PC-9 (cell line): ENCODE data around the gene SAMD14. TPM values are rescaled to one million over a fixed set of nuclear protein-coding genes. Genes with fewer than 3 reads are reported as not detected.

Experiments used
- BruUV-seq: library from RNA; stranded (reverse); fragments of 400-500 nt; replicated peaks from 2 replicates; lab custom pipeline; 2021; lab: Mats Ljungman, UMichigan
- CTCF ChIA-PET: fragments of 300-600 bp; sonication (Branson Sonifier 250); formaldehyde crosslinking; loops from one replicate; lab custom pipeline; 2022; ENCODE audit warnings: antibody characterized with exemption; lab: Charles Lee
- POLR2A ChIA-PET: fragments of 300-600 bp; sonication (Branson Sonifier 250); formaldehyde crosslinking; loops from one replicate; lab custom pipeline; 2022; ENCODE audit warnings: antibody characterized with exemption; ENCODE audit not compliant: unreplicated experiment; lab: Charles Lee
- DNase-seq, 2 experiments: peaks; one replicate each; pipeline versions ENCODE4 v3.0.0 to v3.0.0-alpha.2; 2015 to 2022; ENCODE audit warnings: mixed read lengths in 1 of 2
- H2AFZ ChIP-seq: fragments of 200-600 bp; sonication (generic); 2 replicates; pipeline ENCODE4 v1.8.1; 2017; ENCODE audit warnings: antibody characterized with exemption
- H3F3A ChIP-seq: fragments of 200-600 bp; sonication (generic); 2 replicates; pipeline ENCODE4 v1.8.1; 2017; ENCODE audit warnings: antibody characterized with exemption, mild to moderate bottlenecking, low read depth; ENCODE audit not compliant: insufficient read depth
- H3K27ac ChIP-seq: fragments of 200-600 bp; sonication (generic); 2 replicates; pipeline ENCODE4 v1.6.1; 2016; ENCODE audit warnings: mixed run types
- H3K27me3 ChIP-seq: fragments of 200-600 bp; sonication (generic); 2 replicates; pipeline ENCODE4 v1.6.1; 2016; ENCODE audit warnings: low read depth, mixed run types; ENCODE audit not compliant: insufficient read depth
- H3K36me3 ChIP-seq: fragments of 200-600 bp; sonication (generic); 2 replicates; pipeline ENCODE4 v1.6.1; 2016; ENCODE audit warnings: low read depth, mixed run types
- H3K4me1 ChIP-seq: fragments of 200-600 bp; sonication (generic); replicated peaks from 2 replicates; pipeline ENCODE4 v1.6.1; 2016; ENCODE audit warnings: mixed run types; ENCODE audit not compliant: insufficient read depth
- H3K4me2 ChIP-seq: fragments of 200-600 bp; sonication (generic); 2 replicates; pipeline ENCODE4 v1.6.1; 2017; ENCODE audit warnings: mixed run types
- H3K4me3 ChIP-seq: fragments of 200-600 bp; sonication (generic); 2 replicates; pipeline ENCODE4 v1.6.1; 2016; ENCODE audit warnings: mixed run types
- H3K79me2 ChIP-seq: fragments of 200-600 bp; sonication (generic); 2 replicates; pipeline ENCODE4 v1.6.1; 2017; ENCODE audit warnings: low read depth, mixed run types
- H3K9me2 ChIP-seq: fragments of 200-600 bp; sonication (generic); 2 replicates; pipeline ENCODE4 v1.8.1; 2017; ENCODE audit warnings: mild to moderate bottlenecking; ENCODE audit not compliant: insufficient read depth
- H3K9me3 ChIP-seq: fragments of 200-600 bp; sonication (generic); 2 replicates; pipeline ENCODE4 v1.8.1; 2016; ENCODE audit warnings: low read depth; ENCODE audit not compliant: insufficient read depth
- H4K20me1 ChIP-seq: fragments of 200-600 bp; sonication (generic); 2 replicates; pipeline ENCODE4 v1.8.1; 2017; ENCODE audit not compliant: insufficient read depth
- EZH2 ChIP-seq: fragments of 200-600 bp; sonication (generic); IDR thresholded peaks from 2 replicates; pipeline ENCODE4 v1.8.0; 2017; ENCODE audit warnings: antibody characterized with exemption, low read depth
- intact Hi-C: fragments of 100-400 bp; cut with micrococcal nuclease; formaldehyde crosslinking; loops from one replicate; pipeline ENCODE4 v1.10.0; 2022; ENCODE audit not compliant: unreplicated experiment
- total RNA-seq: library from RNA; stranded (reverse); gene quantifications from 2 replicates; pipeline ENCODE4 v1.2.3, GENCODE V29; 2021
- TF ChIP-seq, protein P1 (sequence below): fragments of 200-600 bp; sonication (generic); conservative IDR thresholded peaks from 2 replicates; pipeline ENCODE4 v1.6.1; 2017; ENCODE audit warnings: mixed run types, antibody characterized with exemption, mild to moderate bottlenecking, moderate library complexity

The SAMD14 gene
- total RNA-seq, 1 experiment from 2014 or later, result 0.17 TPM

DNA sequence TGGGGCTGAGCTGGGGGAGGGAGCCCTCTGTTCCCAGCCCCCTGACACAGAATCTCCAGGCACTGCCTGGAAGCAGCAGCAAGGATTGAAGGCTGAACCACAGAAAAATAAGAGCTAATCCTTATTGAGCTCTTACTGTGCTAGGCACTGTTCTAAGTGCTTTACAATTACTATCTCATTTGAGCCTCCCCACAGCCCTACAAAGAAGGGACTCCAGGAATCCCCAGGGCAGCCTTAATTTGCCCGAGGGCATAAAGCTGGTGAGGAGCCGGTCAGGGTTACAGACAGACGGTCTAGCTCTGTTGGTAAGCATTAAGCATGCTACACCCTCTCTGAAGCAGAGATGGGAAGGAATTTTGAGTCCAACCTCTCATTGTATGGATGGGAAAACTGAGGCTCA lies 7.0 kb downstream of the SAMD14 start:
- intact Hi-C loops, result no loop called here
- ChIA-PET CTCF (interaction anchor here (0.6 to 0.7 kb wide), 2 partner anchors 12 to 170 kb away, joined by 3 read pairs; no protein-coding TSS in a partner anchor), POLR2A (interaction anchor here (0.5 kb wide), 2 partner anchors 324 to 419 kb away, joined by 3 read pairs; no protein-coding TSS in a partner anchor)
- H3K4me1 ChIP-seq, result no peaks in the 10 kb centered on the region
- no peaks in the 10 kb centered on the region for H3K9me3 ChIP-seq
- no peak overlapping the region for H3K4me2 ChIP-seq
- H3K27me3 ChIP-seq, result peaks cover 38% of the 10 kb centered on the region
- H3F3A ChIP-seq, result peaks cover 4% of the 10 kb centered on the region; the same call in 1 of the 2 replicates
- no peaks in the 10 kb centered on the region for H3K9me2 ChIP-seq
- no peak overlapping the region for H3K4me3 ChIP-seq
- BruUV-seq, result no TSS peak
- H2AFZ ChIP-seq, result no peak overlapping the region
- no peaks in the 10 kb centered on the region for H3K79me2 ChIP-seq
- no peaks in the 10 kb centered on the region for H3K36me3 ChIP-seq
- no peaks in the 10 kb centered on the region for H4K20me1 ChIP-seq
- TF ChIP-seq, protein P1, sequence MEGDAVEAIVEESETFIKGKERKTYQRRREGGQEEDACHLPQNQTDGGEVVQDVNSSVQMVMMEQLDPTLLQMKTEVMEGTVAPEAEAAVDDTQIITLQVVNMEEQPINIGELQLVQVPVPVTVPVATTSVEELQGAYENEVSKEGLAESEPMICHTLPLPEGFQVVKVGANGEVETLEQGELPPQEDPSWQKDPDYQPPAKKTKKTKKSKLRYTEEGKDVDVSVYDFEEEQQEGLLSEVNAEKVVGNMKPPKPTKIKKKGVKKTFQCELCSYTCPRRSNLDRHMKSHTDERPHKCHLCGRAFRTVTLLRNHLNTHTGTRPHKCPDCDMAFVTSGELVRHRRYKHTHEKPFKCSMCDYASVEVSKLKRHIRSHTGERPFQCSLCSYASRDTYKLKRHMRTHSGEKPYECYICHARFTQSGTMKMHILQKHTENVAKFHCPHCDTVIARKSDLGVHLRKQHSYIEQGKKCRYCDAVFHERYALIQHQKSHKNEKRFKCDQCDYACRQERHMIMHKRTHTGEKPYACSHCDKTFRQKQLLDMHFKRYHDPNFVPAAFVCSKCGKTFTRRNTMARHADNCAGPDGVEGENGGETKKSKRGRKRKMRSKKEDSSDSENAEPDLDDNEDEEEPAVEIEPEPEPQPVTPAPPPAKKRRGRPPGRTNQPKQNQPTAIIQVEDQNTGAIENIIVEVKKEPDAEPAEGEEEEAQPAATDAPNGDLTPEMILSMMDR, result no peak
- no peak for TF ChIP-seq EZH2
- DNase-seq, result no peak
- H3K27ac ChIP-seq, result no peak overlapping the region

DNA sequence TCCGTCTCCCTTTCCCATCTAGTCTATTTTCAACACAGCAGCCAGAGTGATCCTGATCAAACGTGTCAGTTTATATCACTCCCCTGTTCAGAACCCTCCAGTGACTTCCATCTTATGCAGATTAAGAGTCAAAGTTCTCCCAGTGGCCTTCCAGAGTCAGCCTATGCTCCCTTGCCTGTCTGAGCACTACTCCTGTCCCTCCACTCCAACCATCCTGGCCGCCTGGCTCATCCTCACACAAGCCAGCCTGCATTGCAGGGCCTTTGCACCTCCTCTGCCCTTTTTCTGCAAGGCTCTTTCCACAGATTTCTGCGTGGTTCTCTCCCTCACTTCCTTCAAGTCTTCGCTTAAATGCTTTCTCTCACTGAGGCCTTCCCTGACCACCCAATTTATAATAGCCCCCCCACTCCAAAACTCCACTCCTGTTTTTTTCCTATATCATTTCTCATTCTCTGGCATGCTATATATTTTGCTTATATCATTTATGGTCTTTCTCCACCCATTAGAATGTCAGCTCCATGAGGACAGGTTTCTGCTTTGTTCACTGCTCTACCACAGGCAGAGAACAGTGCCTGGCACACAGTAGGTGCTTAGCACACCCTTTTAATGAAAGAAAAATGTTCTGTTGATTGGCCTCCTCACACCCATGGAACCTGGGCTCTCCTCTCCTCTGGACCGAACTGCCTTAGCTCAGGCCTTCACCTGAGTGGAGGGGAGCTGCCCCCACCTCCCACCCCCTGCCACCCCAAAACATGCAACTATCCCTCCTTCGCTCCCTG lies 9.3 kb downstream of the SAMD14 start:
- POLR2A ChIA-PET, result no interaction called here
- no peak overlapping the region for H3K4me3 ChIP-seq
- intact Hi-C loops, result no loop called here
- no peak overlapping the region for H2AFZ ChIP-seq
- no peaks in the 10 kb centered on the region for H3K9me2 ChIP-seq
- TF ChIP-seq, protein P1, result no peak
- no peak for TF ChIP-seq EZH2
- H3K36me3 ChIP-seq, result no peaks in the 10 kb centered on the region
- BruUV-seq, result no TSS peak
- H3K9me3 ChIP-seq, result no peaks in the 10 kb centered on the region
- H3K27me3 ChIP-seq, result peaks cover 43% of the 10 kb centered on the region
- no peak for DNase-seq
- CTCF ChIA-PET, result no interaction called here
- no peaks in the 10 kb centered on the region for H3K79me2 ChIP-seq
- no peaks in the 10 kb centered on the region for H3K4me1 ChIP-seq
- H3K4me2 ChIP-seq, result no peak overlapping the region
- H4K20me1 ChIP-seq, result no peaks in the 10 kb centered on the region
- H3F3A ChIP-seq, result peaks cover 4% of the 10 kb centered on the region; the same call in 1 of the 2 replicates
- no peak overlapping the region for H3K27ac ChIP-seq

DNA sequence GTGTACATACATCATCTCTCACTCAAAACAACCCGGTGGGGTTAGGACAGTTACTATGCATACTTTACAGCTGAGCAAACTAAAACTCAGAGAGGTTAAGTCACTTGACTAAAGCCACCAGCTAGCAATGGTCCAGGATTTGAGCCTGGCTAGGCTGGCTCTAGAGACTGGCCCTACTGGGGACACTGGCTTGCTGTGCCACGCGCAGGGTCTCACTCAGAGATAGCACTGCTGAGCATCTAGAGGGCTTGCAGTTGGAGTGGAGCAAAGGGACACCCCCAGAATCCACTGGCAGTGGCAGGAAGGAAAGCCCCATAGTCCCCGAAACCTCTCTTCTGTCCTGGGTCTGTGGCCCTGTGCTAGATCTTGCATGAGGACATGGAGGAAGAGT lies 11.1 kb downstream of the SAMD14 start:
- no peak overlapping the region for H3K4me2 ChIP-seq
- no peak overlapping the region for H2AFZ ChIP-seq
- TF ChIP-seq, protein P1, result no peak
- peaks cover 4% of the 10 kb centered on the region; the same call in 1 of the 2 replicates for H3F3A ChIP-seq
- H4K20me1 ChIP-seq, result no peaks in the 10 kb centered on the region
- ChIA-PET POLR2A (no interaction called here), CTCF (no interaction called here)
- no peak for DNase-seq
- intact Hi-C loops, result no loop called here
- BruUV-seq, result no TSS peak
- no peaks in the 10 kb centered on the region for H3K79me2 ChIP-seq
- no peaks in the 10 kb centered on the region for H3K9me3 ChIP-seq
- peaks cover 43% of the 10 kb centered on the region for H3K27me3 ChIP-seq
- no peak overlapping the region for H3K4me3 ChIP-seq
- no peaks in the 10 kb centered on the region for H3K4me1 ChIP-seq
- H3K9me2 ChIP-seq, result no peaks in the 10 kb centered on the region
- H3K36me3 ChIP-seq, result no peaks in the 10 kb centered on the region
- no peak overlapping the region for H3K27ac ChIP-seq
